ENCODE measurements around the gene AK1.

Gene AK1

DNA sequence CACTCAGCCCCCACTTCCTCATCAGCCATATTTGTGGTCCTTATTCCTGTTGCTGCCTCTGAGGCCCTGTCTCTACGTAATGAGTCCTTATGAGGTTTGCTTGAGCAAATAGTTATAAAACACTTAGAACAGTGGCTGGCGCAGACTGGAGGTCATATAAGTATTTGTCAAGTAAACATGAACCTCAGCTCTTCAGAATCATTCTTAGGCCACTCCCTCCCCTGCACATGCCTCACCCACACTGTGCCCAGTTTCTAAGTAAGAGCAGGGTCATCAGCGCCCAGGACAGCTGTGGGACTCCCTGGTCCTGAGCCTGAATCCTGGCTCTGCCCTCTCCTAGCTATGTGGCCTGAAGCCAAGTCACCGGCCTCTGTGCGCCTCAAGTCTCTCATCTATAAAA, 35.4 kb upstream of the AK1 start:
- Histone ChIP-seq H3K4me1 (ENCODE audit: insufficient read depth, low read length, severe bottlenecking) (peaks cover 54% of the 10 kb centered on the region), H3K9me3 (ENCODE audit: low read length) (no peaks in the 10 kb centered on the region), H3K4me3 (ENCODE audit: low read depth, low read length, poor library complexity, severe bottlenecking) (no peak overlapping the region), H3K27me3 (ENCODE audit: insufficient read depth, low read length) (no peaks in the 10 kb centered on the region), H4K20me1 (ENCODE audit: insufficient read depth, low read length) (no peaks in the 10 kb centered on the region), H3K4me2 (ENCODE audit: low read length) (no peak overlapping the region), H3K36me3 (ENCODE audit: insufficient read depth, low read length) (peaks cover 53% of the 10 kb centered on the region), H2AFZ (ENCODE audit: low read length) (no peak overlapping the region), H3F3A (ENCODE audit: insufficient read depth, low read length) (no peaks in the 10 kb centered on the region), H3K9me2 (ENCODE audit: low read depth, low read length) (no peaks in the 10 kb centered on the region), H3K9ac (ENCODE audit: low read length) (no peak overlapping the region), H3K27ac (ENCODE audit: low read depth, low read length, poor library complexity, severe bottlenecking) (peak overlapping the region; percentile 78), H3K79me2 (ENCODE audit: insufficient read depth, low read length) (no peaks in the 10 kb centered on the region)
- TF ChIP-seq, protein P1, sequence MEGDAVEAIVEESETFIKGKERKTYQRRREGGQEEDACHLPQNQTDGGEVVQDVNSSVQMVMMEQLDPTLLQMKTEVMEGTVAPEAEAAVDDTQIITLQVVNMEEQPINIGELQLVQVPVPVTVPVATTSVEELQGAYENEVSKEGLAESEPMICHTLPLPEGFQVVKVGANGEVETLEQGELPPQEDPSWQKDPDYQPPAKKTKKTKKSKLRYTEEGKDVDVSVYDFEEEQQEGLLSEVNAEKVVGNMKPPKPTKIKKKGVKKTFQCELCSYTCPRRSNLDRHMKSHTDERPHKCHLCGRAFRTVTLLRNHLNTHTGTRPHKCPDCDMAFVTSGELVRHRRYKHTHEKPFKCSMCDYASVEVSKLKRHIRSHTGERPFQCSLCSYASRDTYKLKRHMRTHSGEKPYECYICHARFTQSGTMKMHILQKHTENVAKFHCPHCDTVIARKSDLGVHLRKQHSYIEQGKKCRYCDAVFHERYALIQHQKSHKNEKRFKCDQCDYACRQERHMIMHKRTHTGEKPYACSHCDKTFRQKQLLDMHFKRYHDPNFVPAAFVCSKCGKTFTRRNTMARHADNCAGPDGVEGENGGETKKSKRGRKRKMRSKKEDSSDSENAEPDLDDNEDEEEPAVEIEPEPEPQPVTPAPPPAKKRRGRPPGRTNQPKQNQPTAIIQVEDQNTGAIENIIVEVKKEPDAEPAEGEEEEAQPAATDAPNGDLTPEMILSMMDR (IDR thresholded peaks at IDR 0.05; ENCODE audit: low read length) = no peak
- no peak for TF ChIP-seq EZH2 (IDR thresholded peaks at IDR 0.05; ENCODE audit: borderline replicate concordance, low read length)

DNA sequence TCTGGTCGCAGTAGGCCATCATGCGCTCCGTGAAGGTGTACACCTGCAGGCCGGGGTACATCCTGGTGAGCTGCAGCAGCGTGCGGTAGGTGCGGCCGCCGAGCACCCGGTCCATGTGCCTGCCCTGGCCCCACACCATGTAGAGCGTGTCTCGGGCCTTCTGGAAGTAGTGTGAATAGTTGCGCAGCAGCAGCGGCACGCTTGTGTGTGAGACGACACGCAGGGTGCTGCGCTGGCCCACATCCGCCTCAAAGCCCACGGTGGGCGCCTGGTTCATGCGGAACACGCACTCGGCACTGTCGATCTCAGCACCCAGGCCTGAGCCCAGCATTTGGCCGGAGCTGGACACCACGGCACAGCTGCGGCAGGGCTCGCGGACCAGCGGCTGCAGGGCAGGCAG, 34.8 kb upstream of the AK1 start:
- no peaks in the 10 kb centered on the region for H3F3A ChIP-seq (ENCODE audit: insufficient read depth, low read length)
- H3K9ac ChIP-seq (ENCODE audit: low read length) = no peak overlapping the region
- H3K36me3 ChIP-seq (ENCODE audit: insufficient read depth, low read length) = peaks cover 56% of the 10 kb centered on the region
- H2AFZ ChIP-seq (ENCODE audit: low read length) = no peak overlapping the region
- TF ChIP-seq, protein P1 (IDR thresholded peaks at IDR 0.05; ENCODE audit: low read length) = no peak
- H3K4me3 ChIP-seq (ENCODE audit: low read depth, low read length, poor library complexity, severe bottlenecking) = no peak overlapping the region
- H3K4me2 ChIP-seq (ENCODE audit: low read length) = peak overlapping the region; percentile 33; the same call in 1 of the 2 replicates
- no peaks in the 10 kb centered on the region for H4K20me1 ChIP-seq (ENCODE audit: insufficient read depth, low read length)
- H3K79me2 ChIP-seq (ENCODE audit: insufficient read depth, low read length) = no peaks in the 10 kb centered on the region
- no peaks in the 10 kb centered on the region for H3K9me2 ChIP-seq (ENCODE audit: low read depth, low read length)
- peaks cover 49% of the 10 kb centered on the region for H3K4me1 ChIP-seq (ENCODE audit: insufficient read depth, low read length, severe bottlenecking)
- H3K27ac ChIP-seq (ENCODE audit: low read depth, low read length, poor library complexity, severe bottlenecking) = peak overlapping the region; percentile 78
- H3K27me3 ChIP-seq (ENCODE audit: insufficient read depth, low read length) = no peaks in the 10 kb centered on the region
- no peaks in the 10 kb centered on the region for H3K9me3 ChIP-seq (ENCODE audit: low read length)

DNA sequence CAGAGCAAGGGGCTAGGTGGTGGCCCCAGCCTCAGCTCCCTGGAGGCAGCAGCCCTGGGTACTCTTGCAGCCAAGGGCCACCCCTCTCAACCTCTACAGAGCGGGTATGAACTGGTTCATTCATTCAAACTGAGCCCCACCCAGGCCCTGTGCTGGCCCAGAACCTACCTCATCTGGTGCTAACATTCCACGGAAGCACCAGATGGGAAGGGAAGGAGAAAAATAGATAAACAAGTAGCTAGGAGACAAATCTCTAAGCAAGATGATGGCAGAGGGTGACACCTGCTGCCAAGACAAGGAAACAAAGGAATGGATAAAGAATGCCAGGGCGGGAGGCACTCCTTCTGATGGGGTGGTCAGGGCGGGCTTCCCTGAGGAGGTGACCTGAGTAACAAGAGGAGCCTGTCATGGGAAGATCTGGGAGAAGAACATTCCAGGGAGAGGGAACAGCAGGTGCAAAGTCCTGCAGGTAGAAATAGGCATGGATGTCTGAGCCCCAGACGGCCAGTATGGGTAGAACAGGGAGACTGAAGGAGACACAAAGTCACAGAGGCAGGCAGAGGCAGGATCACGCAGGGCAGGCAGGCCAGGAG, 33.2 kb upstream of the AK1 start:
- Histone ChIP-seq H3F3A (ENCODE audit: insufficient read depth, low read length) (no peaks in the 10 kb centered on the region), H3K4me1 (ENCODE audit: insufficient read depth, low read length, severe bottlenecking) (peaks cover 55% of the 10 kb centered on the region), H4K20me1 (ENCODE audit: insufficient read depth, low read length) (no peaks in the 10 kb centered on the region), H2AFZ (ENCODE audit: low read length) (no peak overlapping the region), H3K9ac (ENCODE audit: low read length) (peak overlapping the region; percentile 8; the same call in 1 of the 2 replicates), H3K4me3 (ENCODE audit: low read depth, low read length, poor library complexity, severe bottlenecking) (no peak overlapping the region), H3K9me3 (ENCODE audit: low read length) (no peaks in the 10 kb centered on the region), H3K36me3 (ENCODE audit: insufficient read depth, low read length) (peaks cover 56% of the 10 kb centered on the region), H3K79me2 (ENCODE audit: insufficient read depth, low read length) (no peaks in the 10 kb centered on the region), H3K4me2 (ENCODE audit: low read length) (peak overlapping the region; percentile 7; the same call in 1 of the 2 replicates), H3K27me3 (ENCODE audit: insufficient read depth, low read length) (no peaks in the 10 kb centered on the region), H3K27ac (ENCODE audit: low read depth, low read length, poor library complexity, severe bottlenecking) (peak overlapping the region; percentile 78), H3K9me2 (ENCODE audit: low read depth, low read length) (no peaks in the 10 kb centered on the region)
- TF ChIP-seq EZH2 (IDR thresholded peaks at IDR 0.05; ENCODE audit: borderline replicate concordance, low read length) = no peak
- TF ChIP-seq, protein P1 (IDR thresholded peaks at IDR 0.05; ENCODE audit: low read length) = peak; percentile 56; the same call in 1 of the 2 replicates

Data from OCI-LY1 (cell line).